GM21528 (cell line): Measurements from ENCODE around the gene PAN3.

Experiments used
- ATAC-seq: cut with Tn5 transposase; IDR thresholded peaks from one replicate; pipeline ENCODE4 v1.9.1; 2021; ENCODE audit warnings: mild to moderate bottlenecking, moderate library complexity; ENCODE audit not compliant: unreplicated experiment, low FRiP score

PAN3 gene

DNA sequence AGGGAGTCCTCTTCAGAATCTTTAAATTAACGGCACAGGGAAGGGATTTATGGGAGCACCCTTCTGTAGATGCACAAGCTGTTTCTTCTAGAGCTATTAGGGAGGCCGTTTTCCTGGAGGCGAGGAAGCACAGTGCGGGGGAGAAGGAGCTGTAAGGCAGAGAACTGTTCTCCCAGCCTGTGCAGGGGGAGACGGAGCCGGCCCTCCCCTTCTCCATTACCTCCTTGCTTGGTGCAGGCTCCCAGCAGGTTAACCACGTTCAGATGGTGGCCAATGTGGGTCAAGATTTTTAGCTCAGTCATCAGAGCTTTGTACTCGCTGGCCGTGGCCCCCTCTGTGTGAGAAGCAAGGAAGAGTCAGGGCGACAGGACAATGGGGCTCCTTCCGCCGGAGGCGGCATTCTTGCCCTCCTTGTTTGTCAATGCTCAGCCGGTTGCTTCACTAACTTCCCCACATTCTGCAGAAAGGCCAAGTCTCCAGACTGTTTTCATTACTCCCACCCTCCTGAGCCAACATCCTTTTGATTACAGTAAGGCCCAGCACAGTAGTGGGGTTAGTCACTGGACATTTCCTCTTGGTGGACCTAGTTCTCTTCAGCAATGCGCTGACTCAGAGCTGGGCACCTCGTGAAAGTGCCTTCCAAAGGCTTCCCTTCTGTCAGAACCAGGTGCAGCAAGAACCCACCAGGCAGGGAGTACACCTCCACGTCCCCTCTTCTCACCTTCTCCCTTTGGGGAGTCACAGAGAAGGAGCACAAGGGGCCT, 191.2 kb downstream of the PAN3 start:
- ATAC-seq: no peak

GRCh38 chr13:28333204-28333881, 195.0 kb downstream of the PAN3 start:
- ATAC-seq: no peak

- ATAC-seq: no peak
These were observed 197.9 kb downstream of the PAN3 start for GRCh38 chr13:28336193-28336657.

DNA sequence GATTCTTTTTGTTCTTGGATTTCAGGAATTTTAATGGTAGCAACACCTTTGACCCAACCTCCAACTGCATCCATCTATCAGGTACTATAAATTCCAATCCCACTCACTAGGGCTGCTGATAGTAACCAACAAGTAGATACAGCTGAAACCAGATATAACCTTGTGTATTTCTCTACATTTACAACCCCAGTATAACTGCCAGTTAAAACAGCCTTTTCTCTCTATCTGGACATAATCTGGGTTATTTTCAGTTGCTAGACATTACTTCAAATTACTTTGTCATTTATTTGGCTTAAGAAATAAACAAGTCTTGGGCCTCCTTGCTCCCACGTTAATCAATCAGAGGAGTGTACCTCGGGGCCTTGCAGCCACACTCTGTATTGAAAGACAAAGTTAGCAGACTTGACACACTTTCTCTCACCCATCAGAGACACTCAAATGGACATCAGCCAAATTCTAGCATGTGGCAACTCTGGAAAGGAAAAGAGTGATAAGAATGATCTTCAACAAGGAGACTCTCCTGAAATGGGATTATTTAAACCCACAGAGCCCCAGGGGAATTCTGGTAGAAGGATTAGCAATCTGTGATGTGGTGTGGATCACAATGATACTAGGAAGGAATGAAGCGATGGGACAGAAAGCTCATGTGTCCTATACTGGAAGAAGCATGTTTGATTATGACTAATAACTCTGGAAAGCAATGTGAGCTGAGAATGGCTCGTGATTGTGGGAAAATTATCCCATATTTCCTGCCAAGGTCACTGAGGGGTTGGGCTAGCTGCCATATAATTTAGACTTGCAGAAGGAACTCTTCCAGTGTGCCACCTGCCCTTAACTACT, 199.0 kb downstream of the PAN3 start:
- ATAC-seq: no peak

DNA sequence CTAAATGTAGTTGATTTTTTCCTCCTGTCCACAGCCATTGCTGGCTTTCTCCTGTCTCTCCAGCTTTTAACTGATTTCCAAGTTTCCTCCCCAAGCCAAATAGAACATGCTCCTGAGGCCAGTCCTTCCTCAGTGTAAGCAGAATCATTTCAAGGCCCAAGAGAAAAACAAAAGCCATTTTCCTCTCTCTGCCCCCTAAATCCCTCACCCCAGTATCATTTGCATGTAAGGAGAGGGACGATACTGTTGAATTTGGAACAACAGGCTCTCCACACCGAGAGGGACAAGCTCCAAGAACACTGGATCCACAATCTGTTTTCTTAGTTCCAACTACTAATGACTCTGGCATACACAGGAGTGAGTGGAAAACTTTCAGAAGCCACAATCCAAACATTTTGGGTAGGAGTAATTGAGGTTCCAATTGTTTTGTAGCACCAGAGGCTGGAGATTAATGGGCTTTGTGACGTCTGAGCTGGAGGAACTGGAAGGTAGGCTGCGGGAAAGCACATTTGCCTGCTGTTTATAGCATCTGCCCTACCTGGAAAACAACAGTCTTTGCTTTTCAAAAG, 199.7 kb downstream of the PAN3 start:
- ATAC-seq: no peak

- ATAC-seq: no peak
These were observed 200.4 kb downstream of the PAN3 start for GRCh38 chr13:28338742-28339141.

GRCh38 chr13:28339419-28339818, 201.1 kb downstream of the PAN3 start:
- ATAC-seq: no peak

DNA sequence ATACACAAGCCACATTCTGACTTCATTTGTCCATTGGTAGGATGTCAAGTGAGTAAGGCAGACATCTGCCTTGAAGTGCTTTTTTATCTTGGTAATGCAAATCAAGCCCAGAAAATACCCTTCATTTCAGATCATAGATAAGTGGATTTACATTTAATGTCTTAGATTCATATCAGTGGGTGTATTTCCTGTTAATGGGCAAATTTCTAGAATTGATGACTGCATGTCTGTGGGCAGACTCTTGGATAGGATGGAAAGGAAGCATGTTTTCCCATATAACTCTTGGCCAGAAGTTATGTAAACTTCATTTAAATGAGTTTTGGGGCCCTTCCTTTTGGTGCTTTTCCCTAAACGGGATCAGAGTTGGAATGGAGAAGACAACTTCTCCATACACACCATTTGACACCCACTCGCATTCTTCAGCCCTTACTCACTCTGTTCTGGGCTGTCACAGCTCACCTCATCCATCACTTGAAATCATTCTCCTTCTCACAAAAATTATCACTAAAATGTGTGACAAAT, 202.0 kb downstream of the PAN3 start:
- no peak for ATAC-seq

GRCh38 chr13:28342251-28342650, 203.9 kb downstream of the PAN3 start:
- ATAC-seq: no peak

GRCh38 chr13:28344163-28344562, 205.8 kb downstream of the PAN3 start:
- no peak for ATAC-seq
